ENCODE measurements around the gene GDPD3.

GRCh38 chr16:30117768-30118167 lies 4.4 kb upstream of the GDPD3 start:
- TF ChIP-seq ZNF510 (CRISPR knock-in tag; IDR thresholded peaks at IDR 0.05; ENCODE audit: low read depth) (no peak), ZNF567 (CRISPR knock-in tag; IDR thresholded peaks at IDR 0.05; ENCODE audit: borderline replicate concordance) (no peak), POLR2AphosphoS5 (IDR thresholded peaks at IDR 0.05; ENCODE audit: low read depth, low read length) (no peak)

Data from HepG2 (cell line).